Endodermal cell (in vitro differentiated cells): ENCODE measurements around the gene ZGRF1. TPM values are rescaled to one million over a fixed set of nuclear protein-coding genes. Genes with fewer than 3 reads are reported as not detected.
"Not testable (repeated sequence)": the region's sequence is repeated elsewhere in the genome, so short reads cannot be mapped to it uniquely, and the experiment has no call there.

Experiments used
- DNase-seq: peaks from one replicate; pipeline ENCODE4 v3.0.0-alpha.2; 2017
- H3K27ac ChIP-seq: 2 replicates; pipeline ENCODE4 v1.5.1; 2013; ENCODE audit warnings: mild to moderate bottlenecking, low read depth, low read length, moderate library complexity
- H3K27me3 ChIP-seq: 2 replicates; pipeline ENCODE4 v1.6.1; 2013; ENCODE audit warnings: mild to moderate bottlenecking, low read length, moderate library complexity; ENCODE audit not compliant: insufficient read depth, control insufficient read depth, poor library complexity, severe bottlenecking
- H3K36me3 ChIP-seq: 2 replicates; pipeline ENCODE4 v1.7.0; 2013; ENCODE audit warnings: mild to moderate bottlenecking, low read length, moderate library complexity; ENCODE audit not compliant: control insufficient read depth, insufficient read depth
- H3K4me1 ChIP-seq: one replicate; pipeline ENCODE4 v1.7.0; 2013; ENCODE audit warnings: low read length; ENCODE audit not compliant: control insufficient read depth, insufficient read depth
- H3K4me3 ChIP-seq: 2 replicates; pipeline ENCODE4 v1.5.1; 2013; ENCODE audit warnings: mild to moderate bottlenecking, low read length, moderate library complexity
- H3K9ac ChIP-seq: 2 replicates; pipeline ENCODE4 v1.6.1; 2013; ENCODE audit warnings: mild to moderate bottlenecking, low read length, moderate library complexity; ENCODE audit not compliant: poor library complexity, severe bottlenecking; ENCODE audit errors: extremely low read depth
- H3K9me3 ChIP-seq: 2 replicates; pipeline ENCODE4 v1.6.1; 2013; ENCODE audit warnings: mild to moderate bottlenecking, low read length, moderate library complexity; ENCODE audit not compliant: control insufficient read depth
- H3K27ac Mint-ChIP-seq: 2 replicates; pipeline ENCODE4 v1.8.0; 2020; ENCODE audit warnings: mixed read lengths
- H3K27me3 Mint-ChIP-seq: 2 replicates; pipeline ENCODE4 v1.8.0; 2021; ENCODE audit warnings: mild to moderate bottlenecking, mixed read lengths; ENCODE audit not compliant: insufficient read depth
- H3K36me3 Mint-ChIP-seq: 2 replicates; pipeline ENCODE4 v1.8.0; 2020; ENCODE audit warnings: low read depth, mixed read lengths
- H3K4me1 Mint-ChIP-seq: 2 replicates; pipeline ENCODE4 v1.8.0; 2020; ENCODE audit warnings: mixed read lengths
- H3K4me3 Mint-ChIP-seq: 2 replicates; pipeline ENCODE4 v1.8.0; 2020; ENCODE audit warnings: mild to moderate bottlenecking, moderate library complexity, mixed read lengths
- H3K9me3 Mint-ChIP-seq: 2 replicates; pipeline ENCODE4 v1.8.0; 2020; ENCODE audit warnings: mild to moderate bottlenecking, mixed read lengths
- WGBS, 2 experiments: methylation state at CpG; one replicate each; pipeline versions ENCODE4 v1.1.5 to v1.1.7; 2013; ENCODE audit warnings: missing lambda C conversion rate in 2 of 2, mixed read lengths in 1 of 2; ENCODE audit not compliant: insufficient coverage in 1 of 2, insufficient read length in 1 of 2; 5-methylcytosine and 5-hydroxymethylcytosine counted together
- microRNA-seq: library from miRNA; unstranded; fragments of <30 nt; microRNA quantifications from one replicate; pipeline ENCODE4 v1.2.0, GENCODE V29; 2020; ENCODE audit warnings: borderline microRNAs expressed
- total RNA-seq, 2 donors: library from RNA; stranded (reverse); fragmentation: NEBNext Ultra II Directional in 1 of 2; extraction: Animal tissue kit (Norgen Biotek cat#: 25700) in 1 of 2; gene quantifications; 2 replicates in 1 of 2; 3 replicates in 1 of 2; pipeline ENCODE4 v1.2.1, GENCODE V29; 2021
- TF ChIP-seq, protein P1 (sequence below): fragments of 200-600 bp; sonication (generic); conservative IDR thresholded peaks from 2 replicates; pipeline ENCODE4 v1.5.0; 2021; ENCODE audit warnings: antibody characterized with exemption, mild to moderate bottlenecking

Gene ZGRF1
- total RNA-seq, 2 donors from 2014 or later: 29.1 to 57.3 TPM

DNA sequence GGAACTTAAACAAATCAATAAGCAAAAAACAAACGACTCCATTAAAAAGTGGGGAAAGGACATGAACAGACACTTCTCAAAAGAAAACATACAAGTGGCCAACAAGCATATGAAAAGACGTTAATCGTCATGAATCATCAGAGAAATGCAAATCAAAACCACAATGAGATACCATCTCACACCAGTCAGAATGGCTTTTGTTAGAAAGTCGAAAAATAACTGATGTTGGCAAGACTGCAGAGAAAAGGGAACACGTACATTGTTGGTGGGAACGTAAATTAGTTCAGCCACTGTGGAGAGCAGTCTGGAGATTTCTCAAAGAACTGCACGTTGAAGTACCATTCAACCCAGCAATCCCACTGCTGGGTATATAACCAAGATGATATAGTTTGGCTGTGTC is 144.4 kb downstream of the ZGRF1 start:
- no peaks in the 10 kb centered on the region for H3K4me1 Mint-ChIP-seq
- H3K4me3 Mint-ChIP-seq: no peak overlapping the region
- Histone ChIP-seq H3K4me1 (no peaks in the 10 kb centered on the region), H3K27ac (no peak overlapping the region), H3K4me3 (no peak overlapping the region), H3K36me3 (no peaks in the 10 kb centered on the region), H3K27me3 (no peaks in the 10 kb centered on the region), H3K9ac (no peak overlapping the region), H3K9me3 (peaks cover 30% of the 10 kb centered on the region)
- H3K27ac Mint-ChIP-seq: no peak overlapping the region
- peaks cover 13% of the 10 kb centered on the region for H3K27me3 Mint-ChIP-seq
- H3K36me3 Mint-ChIP-seq: peaks cover 6% of the 10 kb centered on the region
- TF ChIP-seq, protein P1, sequence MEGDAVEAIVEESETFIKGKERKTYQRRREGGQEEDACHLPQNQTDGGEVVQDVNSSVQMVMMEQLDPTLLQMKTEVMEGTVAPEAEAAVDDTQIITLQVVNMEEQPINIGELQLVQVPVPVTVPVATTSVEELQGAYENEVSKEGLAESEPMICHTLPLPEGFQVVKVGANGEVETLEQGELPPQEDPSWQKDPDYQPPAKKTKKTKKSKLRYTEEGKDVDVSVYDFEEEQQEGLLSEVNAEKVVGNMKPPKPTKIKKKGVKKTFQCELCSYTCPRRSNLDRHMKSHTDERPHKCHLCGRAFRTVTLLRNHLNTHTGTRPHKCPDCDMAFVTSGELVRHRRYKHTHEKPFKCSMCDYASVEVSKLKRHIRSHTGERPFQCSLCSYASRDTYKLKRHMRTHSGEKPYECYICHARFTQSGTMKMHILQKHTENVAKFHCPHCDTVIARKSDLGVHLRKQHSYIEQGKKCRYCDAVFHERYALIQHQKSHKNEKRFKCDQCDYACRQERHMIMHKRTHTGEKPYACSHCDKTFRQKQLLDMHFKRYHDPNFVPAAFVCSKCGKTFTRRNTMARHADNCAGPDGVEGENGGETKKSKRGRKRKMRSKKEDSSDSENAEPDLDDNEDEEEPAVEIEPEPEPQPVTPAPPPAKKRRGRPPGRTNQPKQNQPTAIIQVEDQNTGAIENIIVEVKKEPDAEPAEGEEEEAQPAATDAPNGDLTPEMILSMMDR: no peak
- WGBS, 2 experiments: 82 to 95% methylated on average over 3 to 7 of the region's 7 CpGs
- DNase-seq: no peak
- peaks cover 44% of the 10 kb centered on the region for H3K9me3 Mint-ChIP-seq

DNA sequence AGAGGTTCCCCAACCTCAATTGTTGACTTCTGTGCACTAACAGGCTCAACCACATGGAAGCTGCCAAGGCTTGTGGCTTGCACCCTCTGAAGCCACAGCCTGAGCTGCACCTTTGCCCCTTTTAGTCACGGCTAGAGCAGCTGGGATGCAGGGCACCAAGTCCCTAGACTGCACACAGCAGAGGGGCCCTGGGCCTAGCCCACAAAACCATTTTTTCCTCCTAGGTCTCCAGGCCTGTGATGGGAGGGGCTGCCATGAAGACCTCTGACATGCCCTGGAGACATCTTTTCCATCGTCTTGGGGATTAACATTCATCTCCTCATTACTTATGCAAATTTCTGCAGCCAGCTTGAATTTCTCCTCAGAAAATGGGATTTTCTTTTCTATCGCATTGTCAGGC is 145.9 kb downstream of the ZGRF1 start:
- H3K36me3 Mint-ChIP-seq, DNase-seq, H3K4me1 Mint-ChIP-seq, H3K27me3 Mint-ChIP-seq, H3K4me3 Mint-ChIP-seq, H3K4me1 ChIP-seq, H3K4me3 ChIP-seq, H3K27me3 ChIP-seq, H3K9ac ChIP-seq, H3K27ac ChIP-seq, H3K36me3 ChIP-seq, H3K27ac Mint-ChIP-seq: not testable (repeated sequence)
- 89 to 100% methylated on average over 1 to 3 of the region's 3 CpGs for WGBS, 2 experiments
- peaks cover 44% of the 10 kb centered on the region for H3K9me3 Mint-ChIP-seq
- peaks cover 30% of the 10 kb centered on the region for H3K9me3 ChIP-seq

Small RNA genes lying within 50 kb of the gene (microRNA-seq; reads per million reads assigned to microRNA genes)
- gene MIR302A: 314,662 reads per million, percentile 100 among the genes with 10 or more reads in this experiment
- 337,754 reads per million, percentile 100 among the genes with 10 or more reads in this experiment for gene MIR302B
- 103,445 reads per million, percentile 99 among the genes with 10 or more reads in this experiment for gene MIR302C
- gene MIR302D: 169,862 reads per million, percentile 99 among the genes with 10 or more reads in this experiment
- gene MIR367: 271 reads per million, percentile 84 among the genes with 10 or more reads in this experiment

Other genes with a start within 250 kb of the ZGRF1 start
- under 1 TPM in 1 of 2 donors, not detected in 1; 0.11 TPM for gene NEUROG2, start 120.7 kb downstream of the ZGRF1 start, total RNA-seq
- 10 to 100 TPM; 36.1 to 52.0 TPM for gene LARP7, start 234 bp upstream of the ZGRF1 start, total RNA-seq